K562 (cell line): ENCODE measurements around the gene STAG2. TPM values are rescaled to one million over a fixed set of nuclear protein-coding genes. Genes with fewer than 3 reads are reported as not detected.

Source experiments
- ATAC-seq: fragments of 200-7000 bp; cut with Tn5 transposase; 3 replicates; pipeline ENCODE4 v1.9.1; 2020; ENCODE audit warnings: moderate library complexity
- BruUV-seq: library from RNA; stranded (reverse); fragments of 400-500 nt; replicated peaks from 2 replicates; lab custom pipeline; 2021; lab: Mats Ljungman, UMichigan
- CTCF ChIA-PET: fragments of 300-600 bp; formaldehyde crosslinking; extraction: SDS; loops from one replicate; lab custom pipeline; 2021; ENCODE audit warnings: low intra/inter-chr PET ratio; lab: Yijun Ruan, JAX
- POLR2A ChIA-PET: fragments of 300-600, 350-650 bp; sonication (Branson Sonifier 250); formaldehyde crosslinking; extraction: SDS; loops from one replicate; lab custom pipeline; 2021; ENCODE audit warnings: antibody characterized with exemption, inconsistent platforms; lab: Yijun Ruan, JAX
- DNase-seq, 4 experiments: peaks; one replicate each; pipeline versions ENCODE4 v3.0.0 to v3.0.0-alpha.2; 2011 to 2018; ENCODE audit warnings: low spot score in 3 of 4, mixed read lengths in 3 of 4; ENCODE audit errors: extremely low read depth in 1 of 4
- FAIRE-seq: peaks from 2 replicates; lab custom pipeline; 2011; peaks lifted over from hg19 to GRCh38; lab: Jason Lieb, UNC
- H2AFZ ChIP-seq: 2 replicates; pipeline ENCODE4 v1.6.0; 2011; ENCODE audit warnings: low read depth, low read length, control low read depth, inconsistent platforms
- H3K27ac ChIP-seq: fragments of 200-600 bp; 3 replicates; pipeline ENCODE4 v1.8.0; 2011; ENCODE audit warnings: low read depth, mild to moderate bottlenecking, control low read depth, inconsistent platforms, low read length, moderate library complexity, mixed read lengths; ENCODE audit errors: extremely low read depth
- H3K27me3 ChIP-seq, 2 experiments: fragments of 300-600 bp in 1 of 2; 2 replicates in 1 of 2; 3 replicates in 1 of 2; pipeline versions ENCODE4 v1.6.0 to v1.8.0; 2011; ENCODE audit warnings: inconsistent platforms in 2 of 2, low read length in 2 of 2, mild to moderate bottlenecking in 1 of 2, mixed read lengths in 1 of 2, moderate library complexity in 1 of 2; ENCODE audit not compliant: control insufficient read depth in 2 of 2, insufficient read depth in 2 of 2
- H3K36me3 ChIP-seq: fragments of 300-600 bp; 3 replicates; pipeline ENCODE4 v1.8.0; 2011; ENCODE audit warnings: mild to moderate bottlenecking, low read length, inconsistent platforms; ENCODE audit not compliant: control insufficient read depth, insufficient read depth
- H3K4me1 ChIP-seq, 2 experiments: fragments of 200-600 bp in 1 of 2; replicated peaks in 1 of 2; 2 replicates in 1 of 2; 3 replicates in 1 of 2; pipeline versions ENCODE4 v1.5.1 to v1.8.0; 2011; ENCODE audit warnings: inconsistent platforms in 2 of 2, low read length in 2 of 2, mild to moderate bottlenecking in 1 of 2, mixed read lengths in 1 of 2, moderate library complexity in 1 of 2; ENCODE audit not compliant: control insufficient read depth in 2 of 2, insufficient read depth in 2 of 2
- H3K4me2 ChIP-seq: 2 replicates; pipeline ENCODE4 v1.6.1; 2011; ENCODE audit warnings: low read length, control low read depth, inconsistent platforms, mixed read lengths; ENCODE audit not compliant: insufficient read depth
- H3K4me3 ChIP-seq: fragments of 200-600 bp; sonication (generic), shearing (Covaris generic); 2 replicates; pipeline ENCODE4 v1.5.1; 2016; ENCODE audit warnings: control low read depth, inconsistent platforms
- H3K79me2 ChIP-seq: fragments of 200-600 bp; 3 replicates; pipeline ENCODE4 v1.8.0; 2011; ENCODE audit warnings: low read length, inconsistent platforms; ENCODE audit not compliant: control insufficient read depth, insufficient read depth
- H3K9ac ChIP-seq, 2 experiments: 2 replicates each; pipeline versions ENCODE4 v1.6.0 to v1.6.1; 2011; ENCODE audit warnings: low read depth in 2 of 2, low read length in 2 of 2, control low read depth in 1 of 2, inconsistent platforms in 1 of 2, mild to moderate bottlenecking in 1 of 2, mixed read lengths in 1 of 2; ENCODE audit not compliant: insufficient read depth in 1 of 2
- H3K9me1 ChIP-seq: one replicate; pipeline ENCODE4 v1.6.0; 2011; ENCODE audit warnings: inconsistent platforms, mild to moderate bottlenecking, low read length, moderate library complexity; ENCODE audit not compliant: control insufficient read depth, insufficient read depth
- H3K9me3 ChIP-seq: replicated peaks from 2 replicates; pipeline ENCODE4 v1.5.1; 2011; ENCODE audit warnings: low read depth, low read length, inconsistent platforms; ENCODE audit not compliant: control insufficient read depth, insufficient read depth
- H4K20me1 ChIP-seq: replicated peaks from 2 replicates; pipeline ENCODE4 v1.6.1; 2011; ENCODE audit warnings: low read length, inconsistent platforms, mixed read lengths; ENCODE audit not compliant: control insufficient read depth, insufficient read depth
- ARNT ChIP-seq, 2 experiments: fragments of 450-650 bp; IDR thresholded peaks; 2 replicates each; pipeline ENCODE4 v1.6.1; 2016; ENCODE audit warnings: mild to moderate bottlenecking in 1 of 2
- BHLHE40 ChIP-seq: IDR thresholded peaks from 2 replicates; pipeline ENCODE4 v1.6.1; 2011; ENCODE audit warnings: low read length, improper control_type of control experiment
- CBX5 ChIP-seq: IDR thresholded peaks from 2 replicates; pipeline ENCODE4 v1.6.1; 2014; ENCODE audit warnings: low read depth, borderline replicate concordance
- FOS ChIP-seq: IDR thresholded peaks from 3 replicates; pipeline ENCODE4 v1.6.1; 2011; ENCODE audit not compliant: insufficient read length; ENCODE audit errors: extremely low read depth
- HMG20B ChIP-seq: fragments of 250-450 bp; sonication (Bioruptor Pico); IDR thresholded peaks from 2 replicates; pipeline ENCODE4 v1.5.0; 2021; ENCODE audit warnings: mild to moderate bottlenecking
- IFI16 ChIP-seq: fragments of 250-450 bp; sonication (Bioruptor Pico); IDR thresholded peaks from 2 replicates; pipeline ENCODE4 v2.1.2; 2022; ENCODE audit warnings: mild to moderate bottlenecking, inconsistent platforms
- NR2C2 ChIP-seq, 2 experiments: fragments of 200-800 bp in 1 of 2; sonication (Bioruptor generic) in 1 of 2; sonication (generic) in 1 of 2; formaldehyde crosslinking in 1 of 2; IDR thresholded peaks; 2 replicates each; pipeline versions ENCODE4 v1.6.1 to v1.8.0; 2016 to 2022; ENCODE audit warnings: mild to moderate bottlenecking in 1 of 2, missing compliant biosample characterization in 1 of 2, missing genetic modification characterization in 1 of 2, missing genetic modification reagents in 1 of 2
- NUFIP1 ChIP-seq: fragments of 450-650 bp; IDR thresholded peaks from 2 replicates; pipeline ENCODE4 v1.6.1; 2018; ENCODE audit not compliant: partially characterized antibody
- RHOXF2B ChIP-seq: fragments of 250-450 bp; sonication (Bioruptor Pico); conservative IDR thresholded peaks from 2 replicates; pipeline ENCODE4 v1.5.1; 2021
- SMARCE1 ChIP-seq: fragments of 450-650 bp; IDR thresholded peaks from 2 replicates; pipeline ENCODE4 v1.7.1; 2016; ENCODE audit warnings: mild to moderate bottlenecking
- TGIF2 ChIP-seq: sonication (generic); formaldehyde crosslinking; IDR thresholded peaks from 2 replicates; pipeline ENCODE4 v1.8.1; 2022; ENCODE audit warnings: mild to moderate bottlenecking, missing genetic modification reagents, moderate library complexity
- THAP7 ChIP-seq: fragments of 250-450 bp; sonication (Bioruptor Pico); IDR thresholded peaks from 2 replicates; pipeline ENCODE4 v1.5.0; 2021
- ZBTB33 ChIP-seq: sonication (generic); formaldehyde crosslinking; IDR thresholded peaks from 2 replicates; pipeline ENCODE4 v1.8.1; 2023; ENCODE audit warnings: mild to moderate bottlenecking, missing genetic modification reagents
- ZFP1 ChIP-seq: fragments of 450-650 bp; formaldehyde crosslinking; IDR thresholded peaks from 2 replicates; pipeline ENCODE4 v1.4.0; 2020; ENCODE audit warnings: mild to moderate bottlenecking, mixed read lengths
- ZNF239 ChIP-seq: fragments of 250-450 bp; sonication (Bioruptor Pico); IDR thresholded peaks from 2 replicates; pipeline ENCODE4 v1.4.0; 2020; ENCODE audit warnings: mild to moderate bottlenecking
- ZNF668 ChIP-seq: fragments of 250-450 bp; sonication (Bioruptor Pico); IDR thresholded peaks from 2 replicates; pipeline ENCODE4 v1.8.0; 2022; ENCODE audit warnings: mild to moderate bottlenecking, inconsistent platforms
- WGBS: fragments of 100-300 bp; shearing (Covaris generic); methylation state at CpG from one replicate; pipeline ENCODE4 v1.1.6; 2016; ENCODE audit warnings: low coverage, mixed read lengths; ENCODE audit not compliant: insufficient coverage; ENCODE audit errors: missing lambda C conversion rate; 5-methylcytosine and 5-hydroxymethylcytosine counted together
- in situ Hi-C: fragments of 300-500 bp; cut with MboI; formaldehyde crosslinking; loops from 4 replicates; pipeline ENCODE4 v1.15.0; 2018; ENCODE audit warnings: inconsistent platforms, mixed read lengths
- intact Hi-C: fragments of 100-400 bp; cut with micrococcal nuclease; formaldehyde crosslinking; loops from 2 replicates; pipeline ENCODE4 v1.14.2; 2022
- polyA plus RNA-seq, 8 experiments: library from polyadenylated mRNA; depleted of rRNA in 4 of 8; stranded (reverse) in 5 of 8; unstranded in 3 of 8; fragments of >200 nt; fragmentation: Nextera tagmentation in 2 of 8; fragmentation: Illumina TruSeq in 1 of 8; extraction: Ambion mirVana in 2 of 8; extraction: Trizol in 1 of 8; gene quantifications; 2 replicates each; pipeline versions ENCODE4 v1.2.1 to v1.2.3, GENCODE V29; 2011 to 2014; ENCODE audit warnings: inconsistent platforms in 1 of 8, missing spikeins in 1 of 8
- total RNA-seq, 7 experiments: library from RNA; depleted of rRNA in 6 of 7; stranded (reverse); fragments of >200 nt in 6 of 7; fragmentation: Illumina TruSeq in 2 of 7; extraction: Trizol in 2 of 7; gene quantifications; 2 replicates each; pipeline versions ENCODE4 v1.2.1 to v1.2.3, GENCODE V29; 2011 to 2021; ENCODE audit warnings: low replicate concordance in 1 of 7
- TF ChIP-seq, protein P1 (sequence below): fragments of 450-650 bp; formaldehyde crosslinking; IDR thresholded peaks from 2 replicates; pipeline ENCODE4 v1.4.0; 2020; ENCODE audit warnings: mild to moderate bottlenecking, moderate library complexity

Gene STAG2
- total and polyA plus RNA-seq, 9 of the 15 experiments (the other 6 are each of a cell fraction or from before 2014, with no cell fraction given), result 40.3 to 133 (median 90.1) TPM

- TF ChIP-seq, protein P1, sequence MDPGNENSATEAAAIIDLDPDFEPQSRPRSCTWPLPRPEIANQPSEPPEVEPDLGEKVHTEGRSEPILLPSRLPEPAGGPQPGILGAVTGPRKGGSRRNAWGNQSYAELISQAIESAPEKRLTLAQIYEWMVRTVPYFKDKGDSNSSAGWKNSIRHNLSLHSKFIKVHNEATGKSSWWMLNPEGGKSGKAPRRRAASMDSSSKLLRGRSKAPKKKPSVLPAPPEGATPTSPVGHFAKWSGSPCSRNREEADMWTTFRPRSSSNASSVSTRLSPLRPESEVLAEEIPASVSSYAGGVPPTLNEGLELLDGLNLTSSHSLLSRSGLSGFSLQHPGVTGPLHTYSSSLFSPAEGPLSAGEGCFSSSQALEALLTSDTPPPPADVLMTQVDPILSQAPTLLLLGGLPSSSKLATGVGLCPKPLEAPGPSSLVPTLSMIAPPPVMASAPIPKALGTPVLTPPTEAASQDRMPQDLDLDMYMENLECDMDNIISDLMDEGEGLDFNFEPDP (CRISPR knock-in tag), result no peak
- no peak for TF ChIP-seq ZNF668 (CRISPR knock-in tag)
Observed at GRCh38 chrX:124042042-124042441, 80.5 kb downstream of the STAG2 start (continued).

DNA sequence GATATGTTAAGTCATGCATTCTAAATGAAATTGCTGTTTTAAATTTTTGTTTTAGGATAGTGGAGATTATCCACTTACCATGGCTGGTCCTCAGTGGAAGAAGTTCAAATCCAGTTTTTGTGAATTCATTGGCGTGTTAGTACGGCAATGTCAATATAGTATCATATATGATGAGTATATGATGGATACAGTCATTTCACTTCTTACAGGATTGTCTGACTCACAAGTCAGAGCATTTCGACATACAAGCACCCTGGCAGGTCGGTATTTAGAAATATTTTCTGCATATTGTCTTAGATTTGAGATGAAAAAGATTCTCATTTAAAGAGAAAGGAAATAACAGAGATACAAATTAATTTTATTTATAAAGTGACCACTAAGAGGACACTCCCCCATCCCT is 83.6 kb downstream of the STAG2 start:
- ChIA-PET POLR2A (no interaction called here), CTCF (interaction anchor here (0.6 kb wide), 1 partner anchor 32 kb away, joined by 3 read pairs; no protein-coding TSS in a partner anchor)
- WGBS, result 97% methylated on average over 4 of the region's 4 CpGs
- Histone ChIP-seq H3K9me3 (no peaks in the 10 kb centered on the region), H3K4me3 (no peak overlapping the region), H3K9ac (no peak overlapping the region), H3K4me1 (no peaks in the 10 kb centered on the region), H4K20me1 (no peaks in the 10 kb centered on the region), H3K36me3 (peaks cover 73% of the 10 kb centered on the region), H3K4me2 (no peak overlapping the region), H3K9me1 (no peaks in the 10 kb centered on the region), H3K79me2 (no peaks in the 10 kb centered on the region; the same call in 2 of the 3 replicates), H2AFZ (no peak overlapping the region), H3K27ac (no peak overlapping the region), H3K27me3 (no peaks in the 10 kb centered on the region)
- DNase-seq, result no peak
- no peak for TF ChIP-seq THAP7 (CRISPR knock-in tag)
- no peak for TF ChIP-seq FOS
- no peak for TF ChIP-seq HMG20B
- no peak for TF ChIP-seq IFI16
- TF ChIP-seq ZFP1 (CRISPR knock-in tag), result no peak
- TF ChIP-seq RHOXF2B, result no peak
- TF ChIP-seq ARNT (IDR thresholded peaks at IDR 0.05), result no peak
- TF ChIP-seq ZNF239 (CRISPR knock-in tag), result no peak
- no peak for TF ChIP-seq BHLHE40
- TF ChIP-seq SMARCE1, result no peak
- TF ChIP-seq CBX5, result no peak
- TF ChIP-seq ZBTB33, result no peak
- TF ChIP-seq NR2C2 (CRISPR knock-in tag; IDR thresholded peaks at IDR 0.05), result no peak
- no peak for TF ChIP-seq NR2C2 (tag; IDR thresholded peaks at IDR 0.05)
- TF ChIP-seq NUFIP1, result no peak
- no peak for TF ChIP-seq TGIF2 (CRISPR knock-in tag)
- no TSS peak for BruUV-seq
- in situ Hi-C loops (no loop called here), intact Hi-C loops (no loop called here)
- FAIRE-seq, result no peak
- no peak for ATAC-seq
